EH (cell line): ENCODE measurements around the gene MGLL.
"Not testable (repeated sequence)": the region's sequence is repeated elsewhere in the genome, so short reads cannot be mapped to it uniquely, and the experiment has no call there.

Experiments used
- DNase-seq: peaks from one replicate; pipeline ENCODE4 v3.0.0-alpha.2; 2015; ENCODE audit warnings: low read depth

The MGLL gene

DNA sequence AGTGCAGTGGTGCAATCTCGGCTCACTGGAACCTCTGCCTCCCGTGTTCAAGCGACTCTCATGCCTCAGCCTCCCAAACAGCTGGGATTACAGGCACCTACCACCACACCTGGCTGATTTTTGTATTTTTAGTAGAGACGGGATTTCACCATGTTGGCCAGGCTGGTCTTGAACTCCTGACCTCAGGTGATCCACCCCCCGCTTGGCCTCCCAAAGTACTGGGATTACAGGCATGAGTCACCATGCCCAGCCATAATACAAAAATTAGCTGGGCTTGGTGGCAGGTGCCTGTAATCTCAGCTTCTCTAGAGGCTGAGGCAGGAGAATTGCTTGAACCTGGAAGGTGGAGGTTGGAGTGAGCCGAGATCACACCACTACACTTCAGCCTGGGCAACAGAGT is 167.3 kb downstream of the MGLL start:
- not testable (repeated sequence) for DNase-seq

DNA sequence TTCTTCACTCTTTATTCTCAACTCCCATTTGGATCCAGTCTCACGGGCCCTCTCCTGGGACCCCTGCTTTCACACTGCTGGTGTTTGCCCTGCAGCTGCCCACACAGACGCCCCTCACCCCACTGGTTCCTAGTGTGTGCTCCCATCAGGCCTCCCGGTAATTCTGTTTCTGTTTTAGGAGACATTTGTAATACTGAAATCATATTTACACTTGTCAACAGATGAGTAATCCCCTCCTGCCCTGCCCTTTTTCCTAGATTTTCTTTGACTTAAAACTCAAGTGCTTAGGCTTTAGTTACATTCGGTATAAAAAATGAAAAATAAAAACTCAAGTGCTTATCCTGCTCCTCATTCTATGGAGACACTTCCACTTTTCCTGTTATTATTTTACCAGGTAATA is 167.9 kb downstream of the MGLL start:
- DNase-seq = no peak

- peak; percentile 71 for DNase-seq
Observed at GRCh38 chr3:127652246-127652995, 169.9 kb downstream of the MGLL start.

DNA sequence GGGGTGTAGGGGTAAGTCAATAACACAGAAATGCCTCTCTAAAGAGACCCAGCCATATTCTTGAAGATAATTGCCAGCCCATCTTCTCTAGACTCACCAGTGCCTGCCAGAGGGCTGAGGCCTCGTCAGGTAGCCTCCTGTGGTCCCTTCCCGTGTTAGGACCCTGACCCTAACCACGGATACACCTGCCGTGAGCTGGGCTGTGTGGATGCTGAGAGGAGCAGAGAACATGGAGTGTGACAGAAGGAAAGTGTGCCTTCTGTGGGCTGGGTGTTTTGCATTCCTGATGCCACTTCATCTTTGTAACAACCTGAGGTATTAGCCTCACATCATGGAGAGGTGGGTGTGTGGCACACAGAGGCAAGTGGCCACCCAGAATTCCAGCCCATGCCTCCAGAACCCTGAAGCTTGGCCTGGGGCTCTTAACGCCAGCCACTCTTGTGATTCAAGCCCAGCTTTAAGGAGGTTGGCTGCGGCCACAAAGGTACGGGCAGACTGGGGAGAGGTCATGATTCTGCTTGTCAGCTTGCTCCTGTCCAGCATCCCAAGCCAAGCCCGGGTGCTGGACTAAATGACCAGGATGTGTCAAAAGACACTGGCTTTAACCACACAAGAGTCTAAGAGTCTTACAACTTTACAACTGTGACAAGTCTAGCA is 170.7 kb downstream of the MGLL start:
- DNase-seq = no peak

DNA sequence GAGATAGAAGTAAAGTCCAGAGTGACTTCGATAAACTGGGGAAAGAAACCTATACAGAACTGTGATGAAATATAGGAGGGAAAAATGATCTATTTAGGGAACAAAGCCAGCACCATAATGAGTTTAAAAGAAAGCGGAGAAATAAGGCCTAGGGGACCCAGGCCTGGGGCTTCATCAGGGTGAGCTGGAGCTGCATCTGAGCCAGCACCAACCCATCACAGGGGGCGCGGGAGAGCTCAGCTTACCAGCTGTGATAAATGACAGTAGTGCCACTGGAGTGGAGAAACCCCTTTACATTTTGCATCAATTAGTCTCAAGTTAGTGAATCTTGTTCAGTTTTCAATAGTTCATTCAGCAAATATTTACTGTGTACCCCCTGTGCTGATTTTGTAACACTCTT is 172.1 kb downstream of the MGLL start:
- DNase-seq = no peak

DNA sequence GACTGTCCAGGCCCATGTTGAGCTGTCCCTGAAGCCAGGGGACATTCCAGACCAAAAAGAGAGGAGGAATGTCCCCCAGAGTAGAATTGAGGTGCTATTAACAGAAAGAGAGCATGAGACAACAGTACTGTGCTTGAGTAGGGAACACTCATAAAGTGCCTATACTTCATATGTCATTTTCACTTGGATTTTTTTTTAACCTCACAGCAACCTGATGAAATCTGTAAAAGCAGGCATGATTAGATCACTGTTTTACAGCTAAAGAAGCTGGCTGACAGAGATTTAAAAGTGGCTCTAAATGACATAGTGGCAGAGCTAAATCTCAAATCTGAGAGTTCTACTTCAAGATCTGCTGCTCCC is 174.5 kb downstream of the MGLL start:
- no peak for DNase-seq

DNA sequence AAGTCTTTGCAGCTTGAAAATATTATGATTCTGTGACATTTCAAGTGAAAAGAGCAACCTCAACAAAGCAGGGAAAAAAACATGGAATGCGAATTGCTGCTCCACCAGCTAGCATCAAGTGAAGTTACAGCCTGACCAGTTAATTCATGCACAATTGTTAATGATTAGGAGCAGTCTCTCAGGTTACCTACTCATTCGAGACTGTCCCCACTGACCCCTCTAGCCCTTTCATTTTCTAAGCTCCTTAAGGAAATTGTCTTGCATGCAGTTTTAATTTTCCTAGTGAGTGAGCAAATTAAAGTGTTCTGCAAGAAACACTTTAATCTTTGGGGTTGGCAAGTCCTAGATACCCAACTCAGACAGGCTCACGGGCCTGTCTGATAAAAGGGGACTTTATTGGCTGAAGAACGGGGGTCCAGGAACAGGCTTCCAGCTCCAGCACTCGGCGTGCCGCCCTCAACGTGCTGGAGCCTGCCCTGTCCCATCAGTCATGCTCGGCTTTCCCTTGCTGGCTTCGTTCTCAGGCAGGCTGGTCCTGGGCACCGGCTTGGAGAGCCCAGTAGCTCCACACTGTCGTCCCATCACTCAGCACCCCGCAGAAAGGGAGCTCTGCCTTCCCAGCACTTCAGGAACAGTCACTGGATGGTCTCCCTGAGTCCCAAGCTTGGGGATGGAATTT is 175.0 kb downstream of the MGLL start:
- DNase-seq = no peak

- no peak for DNase-seq
Observed at GRCh38 chr3:127646501-127647046, 175.7 kb downstream of the MGLL start.

DNA sequence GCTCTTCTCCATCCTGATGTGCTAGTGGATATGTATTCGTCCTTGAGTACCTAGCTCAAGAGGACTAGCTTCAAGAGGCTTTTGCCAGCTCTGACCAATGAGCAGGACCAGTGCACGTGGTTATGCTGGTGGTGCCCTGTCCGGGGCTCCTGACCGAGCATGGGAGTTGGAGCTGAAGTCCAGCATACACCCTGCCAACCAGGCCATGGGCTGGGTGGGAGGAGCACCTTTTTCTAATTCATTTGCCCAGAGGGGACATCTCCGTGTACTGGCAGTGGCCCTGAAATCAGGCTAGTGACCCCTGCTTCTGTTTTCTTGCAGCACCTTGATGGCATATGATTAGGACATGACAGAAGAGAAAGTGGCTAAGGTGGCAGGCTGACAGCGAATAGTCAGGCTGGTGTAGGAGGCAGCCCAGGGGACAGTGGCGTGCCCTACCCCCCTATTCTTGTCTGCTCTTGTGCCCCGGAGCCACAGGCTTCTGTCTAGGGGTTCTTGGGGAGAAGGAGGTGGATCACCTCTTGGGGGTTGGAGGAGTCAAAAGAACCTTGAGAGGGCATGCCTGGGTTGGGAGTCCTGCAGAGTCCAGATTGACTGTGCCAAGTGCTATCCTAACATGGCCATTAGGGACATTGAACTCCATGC is 176.8 kb downstream of the MGLL start:
- DNase-seq = no peak

DNA sequence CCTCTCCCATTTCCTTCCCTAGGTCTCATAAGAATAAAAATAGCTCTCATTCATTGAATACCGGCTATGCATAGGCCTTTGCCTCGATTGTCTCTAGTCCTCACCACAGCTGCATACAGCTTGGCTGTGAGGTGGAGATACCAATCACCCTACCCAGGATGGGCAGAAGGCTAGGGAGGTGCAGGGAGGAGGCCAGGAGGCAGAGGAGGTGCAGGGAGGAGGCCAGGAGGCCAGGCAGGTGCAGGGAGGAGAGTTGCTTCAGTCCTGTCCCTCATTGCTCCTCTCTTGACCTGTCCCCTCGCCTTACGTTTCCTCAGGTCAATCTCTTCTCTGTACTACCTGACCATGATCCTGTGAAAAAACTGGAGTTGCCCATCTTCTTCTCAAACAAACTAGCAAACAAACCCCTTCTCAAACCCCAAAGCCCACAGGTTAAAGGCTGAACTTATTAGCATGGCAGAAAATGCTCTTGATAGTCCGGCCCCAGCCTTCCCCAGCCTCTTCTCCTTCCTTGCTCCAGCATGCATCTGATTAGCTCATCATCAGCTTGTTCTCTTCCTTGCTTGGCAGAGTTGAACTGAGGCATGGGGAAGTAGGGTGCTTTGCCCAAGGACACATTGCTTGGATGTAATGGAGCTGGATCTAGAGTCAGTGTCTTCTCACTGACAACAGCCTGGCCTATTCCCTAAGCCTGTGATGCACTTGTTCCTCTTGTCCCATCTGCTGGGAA is 177.5 kb downstream of the MGLL start:
- DNase-seq = no peak

GRCh38 chr3:127640042-127640355 is 182.3 kb downstream of the MGLL start:
- DNase-seq = no peak

DNA sequence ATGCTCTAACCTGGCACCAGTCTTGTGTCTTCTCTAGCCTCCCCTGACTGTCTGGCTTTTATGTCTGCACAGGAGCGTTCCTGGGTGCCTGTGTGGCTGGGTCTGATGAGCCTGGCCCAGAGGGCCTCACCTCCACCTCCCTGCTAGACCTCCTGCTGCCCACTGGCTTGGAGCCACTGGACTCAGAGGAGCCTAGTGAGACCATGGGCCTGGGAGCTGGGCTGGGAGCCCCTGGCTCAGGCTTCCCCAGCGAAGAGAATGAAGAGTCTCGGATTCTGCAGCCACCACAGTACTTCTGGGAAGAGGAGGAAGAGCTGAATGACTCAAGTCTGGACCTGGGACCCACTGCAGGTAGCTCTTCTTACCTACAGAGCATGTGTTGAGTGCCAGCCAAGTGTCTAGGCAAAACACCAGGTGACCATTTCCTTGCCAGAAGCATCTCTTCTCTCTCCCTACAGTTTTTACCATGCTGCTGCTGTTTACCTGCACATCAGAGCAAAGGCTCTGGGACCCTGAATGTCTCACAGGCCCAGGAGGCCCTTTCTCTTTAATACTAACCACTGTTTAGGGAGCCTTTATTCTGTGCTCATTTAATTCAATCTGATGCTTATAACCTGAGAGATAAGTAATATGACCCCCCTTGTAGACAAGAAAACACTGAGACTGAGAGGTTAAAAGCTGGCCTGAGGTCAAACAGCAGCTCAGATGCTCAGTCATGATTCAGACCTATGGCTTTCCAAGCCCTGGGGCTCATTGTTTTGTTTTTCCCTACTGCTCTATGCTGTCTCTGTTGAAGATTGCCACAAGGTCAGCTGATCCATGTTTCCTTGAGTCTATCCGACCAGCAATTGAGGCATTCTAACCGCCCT is 182.9 kb downstream of the MGLL start:
- peak; percentile 80 for DNase-seq
